ENCODE results near the gene PNMA6F.
"Not testable (repeated sequence)": the region's sequence is repeated elsewhere in the genome, so short reads cannot be mapped to it uniquely, and the experiment has no call there.

PNMA6F gene

DNA sequence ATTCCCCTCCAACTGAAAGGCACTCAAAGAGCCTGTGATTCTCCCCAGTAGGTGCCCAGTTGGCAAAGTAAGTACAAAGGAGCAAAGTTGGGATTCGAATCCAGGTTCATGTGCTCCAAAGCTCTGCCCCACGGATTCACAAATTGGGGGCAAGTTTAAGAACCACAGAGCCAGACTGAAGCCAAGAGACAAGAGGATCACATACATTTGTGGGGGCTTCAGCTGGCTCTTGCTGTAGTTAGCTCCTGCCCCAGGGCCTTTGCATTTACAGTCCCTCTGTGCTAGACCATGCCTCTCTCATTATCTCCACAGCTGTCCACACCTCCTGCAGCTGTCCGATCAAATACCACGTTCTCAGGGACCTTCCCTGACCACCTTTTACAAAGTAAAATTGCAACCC is 18.8 kb downstream of the PNMA6F start:
- DNase-seq (ENCODE audit: low spot score) = no peak

DNA sequence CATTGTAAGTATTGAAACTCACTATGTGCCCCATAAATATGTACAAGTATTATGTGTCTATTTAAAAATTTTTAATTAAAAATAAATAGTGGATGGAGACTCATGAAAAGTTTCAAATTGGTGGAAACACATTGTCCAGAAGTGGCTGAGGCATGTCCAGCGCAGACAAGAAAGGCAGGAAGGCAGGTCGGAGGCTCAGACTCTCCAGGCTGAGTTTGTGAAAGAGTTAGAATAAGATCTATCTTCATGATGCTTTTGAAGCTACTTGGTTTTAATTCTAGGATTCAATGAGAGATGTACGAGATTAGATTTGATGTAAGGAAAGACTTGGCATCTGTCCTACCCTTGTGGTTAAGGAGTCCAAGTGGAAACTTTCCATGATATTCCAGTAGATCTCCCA is 19.8 kb downstream of the PNMA6F start:
- DNase-seq (ENCODE audit: low spot score) = no peak

DNA sequence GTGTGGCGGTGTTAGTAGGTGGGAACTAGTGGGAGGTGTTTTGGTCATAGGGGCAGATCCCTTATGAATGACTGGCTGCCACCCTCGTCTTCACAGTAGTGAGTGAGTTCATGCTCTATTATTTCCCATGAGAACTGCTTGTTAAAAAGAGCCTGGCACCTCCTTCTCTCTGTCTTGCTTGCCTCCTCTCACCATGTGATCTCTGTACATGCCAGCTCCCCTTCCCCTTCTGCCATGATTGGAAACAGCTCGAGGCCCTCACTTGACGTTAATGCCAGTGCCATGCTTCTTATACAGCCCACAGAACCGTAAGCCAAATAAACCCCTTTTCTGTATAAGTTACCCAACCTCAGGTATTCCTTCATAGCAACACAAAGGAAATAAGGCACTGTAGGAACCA is 21.7 kb downstream of the PNMA6F start:
- no peak for DNase-seq (ENCODE audit: low spot score)

DNA sequence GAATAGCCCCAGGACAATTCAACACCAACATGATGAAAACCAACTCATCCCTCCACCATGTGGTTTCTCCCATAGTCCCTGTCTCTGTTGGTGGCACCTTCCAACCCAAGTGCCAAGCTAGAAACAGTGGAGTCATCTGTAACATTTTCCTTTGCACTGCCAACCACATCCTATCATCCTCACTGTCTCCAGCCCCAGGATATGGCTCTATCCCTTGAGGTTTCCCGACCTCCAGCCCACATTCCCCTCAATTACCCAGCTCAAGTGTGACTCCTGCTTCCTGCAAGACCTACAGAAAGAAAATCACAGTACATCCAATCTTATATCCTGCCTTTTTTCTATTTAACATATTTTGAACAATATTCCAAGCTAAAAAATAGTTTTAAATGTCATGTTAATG is 24.2 kb downstream of the PNMA6F start:
- no peak for DNase-seq (ENCODE audit: low spot score)

DNA sequence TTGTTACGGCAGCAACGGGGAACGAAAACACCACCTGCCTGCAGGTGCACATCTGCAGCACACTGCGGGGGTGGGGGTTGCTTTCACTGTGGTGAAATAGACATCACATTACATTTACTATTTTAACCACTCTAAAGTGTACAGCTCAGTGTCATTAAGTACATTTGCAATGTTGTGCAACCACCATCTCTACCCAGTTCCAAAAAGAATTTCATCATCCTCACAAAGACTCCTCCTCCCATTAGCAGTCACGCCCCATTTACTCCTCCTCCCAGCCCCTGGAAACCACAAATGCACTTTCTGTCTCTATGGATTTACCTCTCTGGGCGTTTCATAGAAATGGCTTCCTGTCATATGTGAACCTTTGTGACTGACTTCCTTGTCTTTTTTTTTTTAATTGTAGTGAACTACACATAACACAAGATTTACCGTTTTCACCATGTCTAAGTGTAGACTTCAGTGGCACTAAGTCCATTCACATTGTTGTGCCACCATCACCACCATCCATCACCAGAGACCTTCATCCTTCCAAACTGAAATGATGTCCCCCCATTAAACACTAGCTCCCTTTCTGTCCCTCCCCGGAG is 28.0 kb downstream of the PNMA6F start:
- not testable (repeated sequence) for DNase-seq (ENCODE audit: low spot score)

DNA sequence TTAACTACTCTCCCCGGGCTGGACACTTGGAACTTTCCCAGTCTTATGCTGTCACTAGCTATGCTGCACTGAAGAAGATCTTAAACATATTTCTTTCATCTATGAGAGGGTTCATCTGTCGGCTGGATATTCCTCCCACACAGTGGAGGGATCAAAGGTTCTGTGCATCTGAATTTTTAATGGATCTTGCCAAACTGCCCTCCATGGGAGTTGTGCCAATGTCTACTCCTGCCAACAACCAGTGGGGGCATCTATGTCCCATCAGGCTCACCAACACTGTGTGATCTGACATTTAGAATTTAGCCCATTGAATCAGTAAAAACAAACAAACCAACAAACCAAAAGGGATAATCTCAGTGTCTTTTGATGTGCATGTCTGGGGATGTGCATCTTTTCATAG is 32.8 kb downstream of the PNMA6F start:
- DNase-seq (ENCODE audit: low spot score) = not testable (repeated sequence)

DNA sequence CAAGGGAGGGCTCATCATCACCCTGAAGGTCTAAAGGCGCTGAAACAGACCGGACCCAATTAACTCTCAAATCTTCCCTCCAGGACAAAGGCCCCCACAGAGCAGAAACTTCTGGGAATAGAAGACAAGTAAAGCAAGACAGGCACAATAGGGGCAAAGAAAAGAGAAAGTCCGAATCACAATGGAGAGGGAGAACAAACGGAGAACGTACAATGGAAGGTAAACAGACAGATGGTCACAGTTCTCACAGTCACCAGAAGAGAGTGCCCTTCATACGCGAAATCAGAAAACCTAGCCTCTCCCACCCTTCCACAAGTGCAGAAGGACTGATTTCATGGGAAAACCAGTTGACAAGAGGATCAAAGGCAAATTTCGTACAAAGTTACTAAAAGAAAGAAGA is 35.9 kb downstream of the PNMA6F start:
- DNase-seq (ENCODE audit: low spot score) = not testable (repeated sequence)

DNA sequence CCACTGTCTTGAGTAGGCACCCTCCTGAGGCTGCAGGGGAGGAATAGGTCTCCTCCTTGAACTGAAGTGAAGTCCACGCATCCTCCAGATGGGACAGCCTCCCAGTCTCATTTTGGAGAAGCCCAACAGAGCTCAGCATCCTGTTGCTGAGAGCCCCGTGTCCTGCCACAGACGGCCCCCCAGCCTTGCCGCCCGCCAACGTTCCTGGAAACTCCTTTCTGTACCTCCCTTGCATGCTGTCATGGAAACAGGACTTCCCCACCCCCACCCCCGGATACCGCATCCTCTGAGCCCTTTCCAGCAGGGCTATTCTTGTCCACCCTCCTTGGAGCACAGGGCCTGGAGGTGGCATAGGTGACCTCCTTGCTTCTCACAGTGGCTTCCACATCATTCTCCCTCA is 37.6 kb downstream of the PNMA6F start:
- not testable (repeated sequence) for DNase-seq (ENCODE audit: low spot score)

DNA sequence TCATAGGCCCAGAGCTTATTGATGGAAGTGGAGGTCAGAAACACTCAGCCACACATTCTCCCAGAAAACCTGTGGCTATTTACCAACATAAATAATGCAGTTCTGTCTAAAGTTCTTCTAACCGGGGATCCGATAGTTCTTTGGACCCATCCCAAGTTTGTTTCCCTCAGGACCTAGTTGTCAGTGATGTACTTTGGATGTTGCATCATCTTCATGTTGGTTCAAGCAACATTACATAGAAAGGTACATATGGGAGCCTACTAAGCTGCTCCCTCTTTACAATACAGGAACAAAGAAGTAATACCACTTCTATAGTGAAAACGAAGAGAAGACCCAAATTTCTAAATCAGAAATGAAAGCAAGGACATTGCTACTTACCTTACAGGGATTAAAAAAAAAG is 39.8 kb downstream of the PNMA6F start:
- DNase-seq (ENCODE audit: low spot score) = not testable (repeated sequence)

DNA sequence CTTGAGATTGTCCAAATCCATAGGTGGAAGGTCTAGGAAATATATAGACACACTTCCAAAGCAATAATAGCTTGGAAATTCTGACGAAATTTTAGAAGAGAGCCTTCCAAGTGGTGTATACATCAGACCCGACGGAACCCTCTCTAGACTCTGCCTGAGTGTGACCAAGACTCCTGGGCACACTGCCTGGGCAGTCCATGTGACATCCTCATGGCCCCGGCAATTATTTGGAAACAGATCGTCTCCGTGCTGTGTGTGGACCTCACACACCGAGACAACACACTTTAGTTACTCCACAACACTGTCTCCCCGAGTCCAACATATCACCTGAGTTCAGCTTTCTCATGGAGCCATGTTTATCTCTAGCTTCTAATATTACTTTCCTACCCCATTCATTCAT is 42.3 kb downstream of the PNMA6F start:
- not testable (repeated sequence) for DNase-seq (ENCODE audit: low spot score)

DNA sequence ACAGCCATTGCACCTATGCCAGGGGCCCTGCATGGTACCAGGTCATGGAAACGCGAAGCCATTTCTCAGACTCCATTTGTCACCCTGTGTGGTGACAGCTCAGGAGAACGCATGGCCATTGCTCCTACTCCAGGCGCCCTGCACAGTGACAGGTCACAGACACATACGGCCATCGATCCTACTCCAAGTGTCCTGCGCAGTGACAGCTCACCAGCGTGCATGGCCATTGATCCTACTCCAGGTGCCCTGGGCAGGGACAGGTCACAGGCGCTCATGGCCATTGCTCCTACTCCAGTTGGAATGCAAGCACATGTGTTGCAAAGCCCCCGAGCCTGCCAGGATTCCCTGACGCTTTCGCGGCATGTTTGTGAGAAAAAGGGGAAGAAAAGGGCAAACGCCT is 45.5 kb downstream of the PNMA6F start:
- DNase-seq (ENCODE audit: low spot score) = not testable (repeated sequence)

DNA sequence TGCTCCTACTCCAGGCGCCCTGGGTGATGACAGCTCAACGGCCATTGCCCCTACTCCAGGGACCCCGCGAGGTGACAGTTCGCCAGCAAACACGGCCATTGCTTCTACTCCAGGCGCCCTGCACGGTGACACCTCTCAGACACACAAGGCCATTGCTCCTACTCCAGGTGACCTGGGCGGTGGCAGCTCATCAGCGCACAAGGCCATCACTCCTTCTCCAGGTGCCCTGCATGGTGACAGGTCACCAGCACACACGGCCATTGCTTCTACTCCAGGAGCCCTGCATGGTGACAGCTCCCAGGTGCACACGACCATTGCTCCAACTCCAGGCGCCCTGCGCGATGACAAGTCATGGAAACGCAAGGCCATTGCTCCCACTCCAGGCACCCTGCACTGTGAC is 46.1 kb downstream of the PNMA6F start:
- DNase-seq (ENCODE audit: low spot score) = not testable (repeated sequence)

DNA sequence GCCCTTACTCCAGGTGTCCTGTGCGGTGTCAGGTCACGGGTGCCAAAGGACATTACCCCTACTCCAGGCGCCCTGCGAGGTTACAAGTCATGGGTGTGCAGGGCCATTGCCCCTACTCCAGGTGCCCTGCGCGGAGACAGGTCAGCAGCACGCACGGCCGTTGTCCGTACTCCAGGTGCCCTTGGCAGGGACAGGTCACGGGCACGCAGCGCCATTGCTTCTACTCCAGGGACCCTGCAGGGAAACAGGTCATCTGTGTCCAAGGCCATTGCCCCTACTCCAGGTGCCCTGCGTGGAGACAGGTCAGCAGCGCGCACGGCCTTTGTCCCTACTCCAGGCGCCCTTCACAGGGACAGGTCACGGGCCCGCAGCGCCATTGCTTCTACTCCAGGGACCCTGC is 49.0 kb downstream of the PNMA6F start:
- DNase-seq (ENCODE audit: low spot score) = not testable (repeated sequence)

DNA sequence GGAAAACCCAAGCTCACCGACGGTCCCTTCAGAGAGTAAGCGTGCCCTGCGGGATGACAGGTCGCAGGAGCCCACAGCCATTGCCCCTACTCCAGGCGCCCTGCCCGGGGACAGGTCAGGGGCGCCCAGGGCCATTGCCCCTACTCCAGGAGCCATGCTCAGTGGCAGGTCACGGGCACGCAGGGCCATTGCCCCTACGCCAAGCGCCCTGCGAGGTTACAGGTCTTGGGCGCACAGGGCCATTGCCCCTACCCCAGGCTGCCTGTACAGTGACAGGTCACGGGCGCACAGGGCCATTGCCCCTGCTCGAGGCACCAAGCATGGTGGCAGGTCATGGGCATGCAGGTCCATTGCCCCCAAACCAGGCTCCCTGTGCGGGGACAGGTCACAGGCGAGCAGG is 49.5 kb downstream of the PNMA6F start:
- not testable (repeated sequence) for DNase-seq (ENCODE audit: low spot score)

Data from kidney capillary endothelial cell (primary cell).